Ishikawa (cell line): ENCODE data around the gene ETV5.

Experiments
- CEBPB ChIP-seq: IDR thresholded peaks from 2 replicates; pipeline ENCODE4 v1.6.1; 2012
- CREB1 ChIP-seq: IDR thresholded peaks from 2 replicates; pipeline ENCODE4 v1.6.1; 2012; ENCODE audit warnings: low read depth
- EP300 ChIP-seq: IDR thresholded peaks from 2 replicates; pipeline ENCODE4 v1.6.1; 2012; ENCODE audit warnings: borderline replicate concordance
- REST ChIP-seq: IDR thresholded peaks from 2 replicates; pipeline ENCODE4 v1.6.1; 2012; ENCODE audit warnings: low read depth, mild to moderate bottlenecking
- TAF1 ChIP-seq: IDR thresholded peaks from 2 replicates; pipeline ENCODE4 v1.6.1; 2012; ENCODE audit warnings: low read depth, mild to moderate bottlenecking
- USF1 ChIP-seq: IDR thresholded peaks from 2 replicates; pipeline ENCODE4 v1.6.1; 2012

- no peak for TF ChIP-seq USF1
- no peak for TF ChIP-seq EP300
- TF ChIP-seq TAF1 = no peak
- TF ChIP-seq REST = no peak
- no peak for TF ChIP-seq CREB1
- TF ChIP-seq CEBPB = no peak
Observed at GRCh38 chr3:186125118-186125517, 16.2 kb upstream of the ETV5 start.
